H1 (cell line): ENCODE results near the gene SSTR3. TPM values are rescaled to one million over a fixed set of nuclear protein-coding genes. Genes with fewer than 3 reads are reported as not detected.

Experiments used
- CTBP2 ChIP-seq: IDR thresholded peaks from 2 replicates; pipeline ENCODE4 v1.7.0; 2011; ENCODE audit warnings: borderline replicate concordance, mild to moderate bottlenecking, moderate library complexity, mixed read lengths, low read length; ENCODE audit not compliant: insufficient read depth, insufficient read length
- HDAC2 ChIP-seq, 2 experiments: fragments of 300-600 bp in 1 of 2; sonication (generic) in 1 of 2; IDR thresholded peaks; 2 replicates each; pipeline ENCODE4 v1.6.1; 2011 to 2012; ENCODE audit warnings: low read depth in 2 of 2, low read length in 2 of 2, mild to moderate bottlenecking in 2 of 2, moderate library complexity in 2 of 2, borderline replicate concordance in 1 of 2, inconsistent platforms in 1 of 2
- MAFK ChIP-seq: IDR thresholded peaks from 2 replicates; pipeline ENCODE4 v1.6.1; 2012; ENCODE audit warnings: low read depth, mild to moderate bottlenecking, improper control_type of control experiment, low read length
- NRF1 ChIP-seq: IDR thresholded peaks from 2 replicates; pipeline ENCODE4 v1.6.1; 2011; ENCODE audit warnings: mild to moderate bottlenecking, low read depth, low read length, improper control_type of control experiment
- POU5F1 ChIP-seq: IDR thresholded peaks from 2 replicates; pipeline ENCODE4 v1.6.1; 2011; ENCODE audit warnings: low read depth, mild to moderate bottlenecking, low read length, moderate library complexity
- TEAD4 ChIP-seq: IDR thresholded peaks from 2 replicates; pipeline ENCODE4 v1.6.1; 2012; ENCODE audit warnings: low read depth, low read length, inconsistent platforms, mixed read lengths
- polyA plus RNA-seq, 7 experiments: library from polyadenylated mRNA; depleted of rRNA in 3 of 7; stranded (reverse) in 5 of 7; unstranded in 2 of 7; fragments of >200 nt in 5 of 7; fragments of 200-250 nt in 2 of 7; gene quantifications; 1 replicate in 5 of 7; 2 replicates in 1 of 7; 4 replicates in 1 of 7; pipeline versions ENCODE4 v1.2.1 to v1.2.3, GENCODE V29; 2011 to 2013; ENCODE audit warnings: missing spikeins in 2 of 7, mixed read lengths in 2 of 7
- total RNA-seq: library from RNA; stranded (reverse); fragmentation: NEBNext Ultra II Directional; extraction: Animal tissue kit (Norgen Biotek cat#: 25700); gene quantifications from 2 replicates; pipeline ENCODE4 v1.2.1, GENCODE V29; 2021
- TF ChIP-seq, protein P1 (sequence below), 3 experiments: IDR thresholded peaks; 1 replicate in 2 of 3; 2 replicates in 1 of 3; pipeline versions ENCODE4 v1.5.1 to v1.6.1; 2011; ENCODE audit warnings: low read length in 3 of 3, mild to moderate bottlenecking in 3 of 3, inconsistent platforms in 2 of 3, low read depth in 1 of 3, moderate library complexity in 1 of 3; ENCODE audit not compliant: insufficient read depth in 1 of 3; ENCODE audit errors: control extremely low read depth in 1 of 3

SSTR3 gene
- total and polyA plus RNA-seq, 2 of the 8 experiments (the other 6 are each of a cell fraction or from before 2014, with no cell fraction given) = 0.22 to 0.77 TPM

DNA sequence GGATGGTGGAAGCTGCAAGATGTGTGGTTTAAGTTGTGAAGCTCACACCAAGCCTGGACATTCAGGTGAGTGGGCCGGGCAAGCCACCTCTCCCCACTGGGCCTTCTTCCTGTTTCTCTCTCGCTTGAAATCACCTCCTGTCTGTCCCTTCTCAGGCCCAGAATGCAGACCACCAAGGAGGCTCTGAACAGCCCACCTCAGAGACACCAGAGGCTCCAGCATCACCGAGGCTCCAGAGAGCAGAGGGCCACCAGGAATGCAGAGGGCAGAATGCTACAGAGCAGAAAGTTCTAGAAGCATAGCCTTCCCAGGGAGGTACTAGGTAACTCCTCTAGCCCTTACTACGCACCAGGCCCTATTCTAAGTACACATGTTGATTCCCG is 47.8 kb downstream of the SSTR3 start (continued):
- TF ChIP-seq, protein P1, sequence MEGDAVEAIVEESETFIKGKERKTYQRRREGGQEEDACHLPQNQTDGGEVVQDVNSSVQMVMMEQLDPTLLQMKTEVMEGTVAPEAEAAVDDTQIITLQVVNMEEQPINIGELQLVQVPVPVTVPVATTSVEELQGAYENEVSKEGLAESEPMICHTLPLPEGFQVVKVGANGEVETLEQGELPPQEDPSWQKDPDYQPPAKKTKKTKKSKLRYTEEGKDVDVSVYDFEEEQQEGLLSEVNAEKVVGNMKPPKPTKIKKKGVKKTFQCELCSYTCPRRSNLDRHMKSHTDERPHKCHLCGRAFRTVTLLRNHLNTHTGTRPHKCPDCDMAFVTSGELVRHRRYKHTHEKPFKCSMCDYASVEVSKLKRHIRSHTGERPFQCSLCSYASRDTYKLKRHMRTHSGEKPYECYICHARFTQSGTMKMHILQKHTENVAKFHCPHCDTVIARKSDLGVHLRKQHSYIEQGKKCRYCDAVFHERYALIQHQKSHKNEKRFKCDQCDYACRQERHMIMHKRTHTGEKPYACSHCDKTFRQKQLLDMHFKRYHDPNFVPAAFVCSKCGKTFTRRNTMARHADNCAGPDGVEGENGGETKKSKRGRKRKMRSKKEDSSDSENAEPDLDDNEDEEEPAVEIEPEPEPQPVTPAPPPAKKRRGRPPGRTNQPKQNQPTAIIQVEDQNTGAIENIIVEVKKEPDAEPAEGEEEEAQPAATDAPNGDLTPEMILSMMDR (IDR thresholded peaks at IDR 0.05; ENCODE audit: control extremely low read depth in 1 of 3, insufficient read depth in 1 of 3, low read depth in 1 of 3, low read length in 3 of 3) = no peak
- TF ChIP-seq MAFK (no peak), HDAC2 (IDR thresholded peaks at IDR 0.05; ENCODE audit: borderline replicate concordance in 1 of 2, low read depth in 2 of 2, low read length in 2 of 2) (no peak), POU5F1 (no peak), NRF1 (no peak), TEAD4 (no peak), CTBP2 (no peak)
